ENCODE results near the gene MARCHF2. TPM values are rescaled to one million over a fixed set of nuclear protein-coding genes. Genes with fewer than 3 reads are reported as not detected.

The MARCHF2 gene
- total RNA-seq, 6 experiments from 2014 or later = 22.5 to 146 (median 32.3) TPM

DNA sequence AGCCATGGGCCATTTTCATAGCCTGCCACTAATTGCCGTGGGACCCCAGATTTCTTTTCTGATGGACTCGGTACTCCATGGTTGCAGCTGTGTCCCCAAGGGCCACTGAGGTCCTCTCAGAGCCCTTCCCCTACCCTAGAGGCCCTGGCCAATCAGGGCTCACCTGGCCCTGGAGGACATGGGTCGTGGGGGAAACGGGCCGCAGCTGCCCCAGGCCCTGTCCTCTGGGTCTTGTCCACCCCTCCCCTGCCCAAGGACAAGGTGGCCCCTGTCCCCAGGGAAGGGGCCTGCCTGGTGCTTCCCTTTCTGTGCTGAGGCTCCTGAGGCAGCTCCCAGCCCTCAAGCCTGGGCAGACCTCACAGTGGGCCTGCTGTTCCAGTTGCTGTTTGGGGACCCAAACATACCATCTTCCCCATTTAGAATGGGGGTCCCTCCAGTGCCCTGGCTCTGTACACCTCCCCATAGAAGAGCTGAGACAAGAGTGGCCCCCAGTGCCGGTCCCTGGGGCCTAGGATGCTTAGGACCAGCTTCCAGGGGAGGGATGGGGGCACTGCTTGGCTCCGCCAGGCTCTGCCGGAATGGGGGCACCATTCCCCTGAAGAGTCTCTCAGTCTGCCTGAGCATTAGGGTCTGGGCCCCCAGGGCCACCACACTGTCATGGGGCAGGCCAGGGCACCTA, 19.8 kb upstream of the MARCHF2 start:
- no peak for DNase-seq
- 72% methylated on average over 2 of the region's 8 CpGs for WGBS (ENCODE audit: insufficient coverage, low coverage, low lambda C conversion rate, missing lambda C conversion rate)
- intact Hi-C loops (cut with DNase I) = no loop called here

DNA sequence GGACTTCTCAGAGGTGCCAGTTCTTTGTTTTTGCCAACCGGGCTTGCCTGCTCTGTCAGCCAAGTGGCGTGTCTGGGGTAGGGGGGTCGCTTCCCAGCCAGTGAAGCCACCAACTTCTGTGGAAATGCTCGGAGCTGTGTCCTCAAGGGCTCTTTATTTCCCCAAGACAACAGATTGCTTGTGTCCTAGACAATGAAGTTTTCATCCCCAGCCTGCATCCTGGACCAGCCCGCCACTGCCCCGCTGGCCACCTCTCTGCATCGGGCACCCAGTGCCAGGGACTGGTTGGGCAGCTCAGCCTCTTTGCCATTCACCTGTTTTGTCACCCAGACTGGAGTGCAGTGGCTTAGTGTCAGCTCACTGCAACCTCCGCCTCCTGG, 19.2 kb upstream of the MARCHF2 start:
- Histone ChIP-seq H3K4me1 (peaks cover 0 to 58% (median 28%) of the 10 kb centered on the region in 4 donors), H3K27ac (peak overlapping the region; percentile 35 to 83 (median 69)), H3K9me3 (no peaks in the 10 kb centered on the region), H3K27me3 (no peaks in the 10 kb centered on the region), H3K4me3 (no peak overlapping the region), H3K36me3 (no peaks in the 10 kb centered on the region)
- TF ChIP-seq POLR2A (IDR thresholded peaks at IDR 0.05) = no peak
- TF ChIP-seq, protein P1, sequence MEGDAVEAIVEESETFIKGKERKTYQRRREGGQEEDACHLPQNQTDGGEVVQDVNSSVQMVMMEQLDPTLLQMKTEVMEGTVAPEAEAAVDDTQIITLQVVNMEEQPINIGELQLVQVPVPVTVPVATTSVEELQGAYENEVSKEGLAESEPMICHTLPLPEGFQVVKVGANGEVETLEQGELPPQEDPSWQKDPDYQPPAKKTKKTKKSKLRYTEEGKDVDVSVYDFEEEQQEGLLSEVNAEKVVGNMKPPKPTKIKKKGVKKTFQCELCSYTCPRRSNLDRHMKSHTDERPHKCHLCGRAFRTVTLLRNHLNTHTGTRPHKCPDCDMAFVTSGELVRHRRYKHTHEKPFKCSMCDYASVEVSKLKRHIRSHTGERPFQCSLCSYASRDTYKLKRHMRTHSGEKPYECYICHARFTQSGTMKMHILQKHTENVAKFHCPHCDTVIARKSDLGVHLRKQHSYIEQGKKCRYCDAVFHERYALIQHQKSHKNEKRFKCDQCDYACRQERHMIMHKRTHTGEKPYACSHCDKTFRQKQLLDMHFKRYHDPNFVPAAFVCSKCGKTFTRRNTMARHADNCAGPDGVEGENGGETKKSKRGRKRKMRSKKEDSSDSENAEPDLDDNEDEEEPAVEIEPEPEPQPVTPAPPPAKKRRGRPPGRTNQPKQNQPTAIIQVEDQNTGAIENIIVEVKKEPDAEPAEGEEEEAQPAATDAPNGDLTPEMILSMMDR (IDR thresholded peaks at IDR 0.05) = no peak
- intact Hi-C loops (cut with DNase I) = no loop called here
- DNase-seq = no peak
- no CpG with 5 or more reads among the region's 8 CpGs for WGBS (ENCODE audit: insufficient coverage, low coverage, low lambda C conversion rate, missing lambda C conversion rate)
- ATAC-seq = no peak

More for the DNA sequence above, 19.8 kb upstream of the MARCHF2 start:
- Histone ChIP-seq H3K4me1 (peaks cover 0 to 64% (median 28%) of the 10 kb centered on the region in 4 donors), H3K27ac (peak overlapping the region; percentile 35 to 83 (median 47)), H3K36me3 (no peaks in the 10 kb centered on the region), H3K27me3 (no peaks in the 10 kb centered on the region), H3K9me3 (no peaks in the 10 kb centered on the region), H3K4me3 (no peak overlapping the region)
- TF ChIP-seq, protein P1 (IDR thresholded peaks at IDR 0.05) = no peak
- no peak for TF ChIP-seq POLR2A (IDR thresholded peaks at IDR 0.05)
- no peak for ATAC-seq

DNA sequence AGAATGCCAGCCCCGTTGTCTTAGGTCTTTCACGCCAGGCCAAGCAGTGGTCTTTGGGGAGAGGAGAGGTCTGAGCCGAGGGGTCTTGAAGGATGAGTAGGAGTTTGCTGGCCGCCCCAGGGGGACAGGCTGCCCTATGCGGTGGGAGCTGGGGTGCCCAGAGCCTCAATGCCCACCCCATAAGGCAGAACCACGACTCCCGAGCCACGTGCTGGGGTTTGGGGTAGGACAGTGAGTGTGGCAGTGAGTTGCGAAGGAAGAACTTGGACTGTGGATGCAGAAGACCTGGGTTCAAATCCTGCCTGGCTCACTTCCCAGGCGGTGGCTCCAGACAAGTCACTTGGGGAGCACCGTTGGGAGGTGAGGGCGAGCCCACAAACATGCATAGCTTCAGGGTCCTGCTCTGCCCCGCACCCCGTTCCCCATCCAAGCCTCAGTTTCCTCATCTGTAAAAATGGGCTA, 17.5 kb upstream of the MARCHF2 start:
- intact Hi-C loops (cut with DNase I) = no loop called here
- H3K4me1 ChIP-seq = peaks cover 0 to 54% (median 28%) of the 10 kb centered on the region in 4 donors
- H3K9me3 ChIP-seq = no peaks in the 10 kb centered on the region
- H3K4me3 ChIP-seq = no peak overlapping the region
- ATAC-seq (no peak), DNase-seq (no peak)
- TF ChIP-seq, protein P1 (IDR thresholded peaks at IDR 0.05) = no peak
- TF ChIP-seq POLR2A (IDR thresholded peaks at IDR 0.05) = no peak
- no peaks in the 10 kb centered on the region for H3K36me3 ChIP-seq
- WGBS (ENCODE audit: insufficient coverage, low coverage, low lambda C conversion rate, missing lambda C conversion rate) = 94% methylated on average over 3 of the region's 14 CpGs
- no peaks in the 10 kb centered on the region for H3K27me3 ChIP-seq
- H3K27ac ChIP-seq = peak overlapping the region in 1 of 3 donors; percentile 69

DNA sequence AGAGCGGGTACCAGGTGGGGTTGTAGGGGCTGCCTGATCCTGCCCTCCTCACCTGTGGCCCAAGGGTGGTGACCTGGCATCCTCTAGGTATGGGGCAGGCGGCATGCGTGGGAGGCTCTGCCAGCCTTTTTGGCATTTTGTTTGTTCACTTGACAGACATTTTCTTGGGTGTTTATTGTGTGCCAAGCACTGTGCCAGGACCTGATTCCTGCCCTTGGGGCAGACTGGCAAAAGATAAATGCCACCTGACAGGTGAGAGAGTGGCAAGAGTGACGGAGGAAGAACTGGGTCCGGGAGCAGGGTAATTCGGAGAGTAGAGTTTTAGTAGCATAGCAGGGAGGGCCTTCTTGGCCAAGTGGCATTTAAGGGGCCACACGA, 16.9 kb upstream of the MARCHF2 start:
- no peak for ATAC-seq
- DNase-seq = no peak
- H3K36me3 ChIP-seq = no peaks in the 10 kb centered on the region
- H3K4me1 ChIP-seq = peaks cover 0 to 50% (median 24%) of the 10 kb centered on the region in 4 donors
- no peaks in the 10 kb centered on the region for H3K27me3 ChIP-seq
- TF ChIP-seq POLR2A (IDR thresholded peaks at IDR 0.05) = no peak
- TF ChIP-seq, protein P1 (IDR thresholded peaks at IDR 0.05) = no peak
- no peak overlapping the region for H3K4me3 ChIP-seq
- H3K27ac ChIP-seq = no peak overlapping the region
- no peaks in the 10 kb centered on the region for H3K9me3 ChIP-seq
- 47% methylated on average over 7 of the region's 7 CpGs for WGBS (ENCODE audit: insufficient coverage, low coverage, low lambda C conversion rate, missing lambda C conversion rate)
- intact Hi-C loops (cut with DNase I) = no loop called here
